T-helper 1 cell treated with Interleukin-12 subunit alpha and Interleukin-12 subunit beta and Interleukin-4 antibody, amounts not matched to agents 30 ng/mL and 1 ng/mL, for 36 hours (primary cell): ENCODE data around the gene CSAG1. TPM values are rescaled to one million over a fixed set of nuclear protein-coding genes. Genes with fewer than 3 reads are reported as not detected.
"Not testable (repeated sequence)": the region's sequence is repeated elsewhere in the genome, so short reads cannot be mapped to it uniquely, and the experiment has no call there.

ENCODE experiments used
- intact Hi-C: fragments of 100-400 bp; cut with micrococcal nuclease; formaldehyde crosslinking; loops from one replicate; pipeline ENCODE4 v1.15.1; 2024
- total RNA-seq: library from RNA; stranded (reverse); gene quantifications from 2 replicates; pipeline ENCODE4 v1.2.3, GENCODE V29; 2022

Gene CSAG1
- total RNA-seq, 1 donor from 2014 or later, result not detected

DNA sequence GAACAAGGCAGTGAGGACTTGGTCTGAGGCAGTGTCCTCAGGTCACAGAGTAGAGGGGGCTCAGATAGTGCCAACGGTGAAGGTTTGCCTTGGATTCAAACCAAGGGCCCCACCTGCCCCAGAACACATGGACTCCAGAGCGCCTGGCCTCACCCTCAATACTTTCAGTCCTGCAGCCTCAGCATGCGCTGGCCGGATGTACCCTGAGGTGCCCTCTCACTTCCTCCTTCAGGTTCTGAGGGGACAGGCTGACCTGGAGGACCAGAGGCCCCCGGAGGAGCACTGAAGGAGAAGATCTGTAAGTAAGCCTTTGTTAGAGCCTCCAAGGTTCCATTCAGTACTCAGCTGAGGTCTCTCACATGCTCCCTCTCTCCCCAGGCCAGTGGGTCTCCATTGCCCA lies 33.1 kb downstream of the CSAG1 start:
- intact Hi-C loops, result not testable (repeated sequence)

DNA sequence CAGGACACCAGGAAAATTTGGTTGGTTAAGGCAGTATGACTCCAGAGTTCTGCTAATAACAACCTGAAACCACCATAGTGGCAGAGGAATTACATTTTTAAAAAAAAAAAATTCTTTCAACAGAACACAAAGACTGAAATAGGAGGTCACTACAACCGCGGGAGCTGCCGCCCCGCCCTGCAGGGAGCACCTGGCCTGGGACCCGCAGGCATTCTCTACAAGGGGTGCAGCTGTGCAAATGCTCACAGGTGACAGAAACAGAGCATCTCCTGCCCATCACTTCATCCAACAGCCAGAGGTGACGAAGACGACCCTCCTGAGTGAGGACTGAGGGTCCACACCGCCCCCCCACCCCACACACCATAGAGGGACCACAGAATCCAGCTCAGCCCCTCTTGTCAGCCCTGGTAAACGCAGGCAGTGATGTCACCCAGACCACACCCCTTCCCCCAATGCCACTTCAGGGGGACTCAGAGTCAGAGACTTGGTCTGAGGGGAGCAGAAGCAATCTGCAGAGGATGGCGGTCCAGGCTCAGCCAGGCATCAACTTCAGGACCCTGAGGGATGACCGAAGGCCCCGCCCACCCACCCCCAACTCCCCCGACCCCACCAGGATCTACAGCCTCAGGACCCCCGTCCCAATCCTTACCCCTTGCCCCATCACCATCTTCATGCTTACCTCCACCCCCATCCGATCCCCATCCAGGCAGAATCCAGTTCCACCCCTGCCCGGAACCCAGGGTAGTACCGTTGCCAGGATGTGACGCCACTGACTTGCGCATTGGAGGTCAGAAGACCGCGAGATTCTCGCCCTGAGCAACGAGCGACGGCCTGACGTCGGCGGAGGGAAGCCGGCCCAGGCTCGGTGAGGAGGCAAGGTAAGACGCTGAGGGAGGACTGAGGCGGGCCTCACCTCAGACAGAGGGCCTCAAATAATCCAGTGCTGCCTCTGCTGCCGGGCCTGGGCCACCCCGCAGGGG lies 35.3 kb downstream of the CSAG1 start, which contains the start of gene MAGEA3:
Gene MAGEA3 (plus strand): TSS at position 843 of the 980 bp plus-strand sequence. CDS start 2,039 bp downstream, outside the sequence.
- intact Hi-C loops, result not testable (repeated sequence)

DNA sequence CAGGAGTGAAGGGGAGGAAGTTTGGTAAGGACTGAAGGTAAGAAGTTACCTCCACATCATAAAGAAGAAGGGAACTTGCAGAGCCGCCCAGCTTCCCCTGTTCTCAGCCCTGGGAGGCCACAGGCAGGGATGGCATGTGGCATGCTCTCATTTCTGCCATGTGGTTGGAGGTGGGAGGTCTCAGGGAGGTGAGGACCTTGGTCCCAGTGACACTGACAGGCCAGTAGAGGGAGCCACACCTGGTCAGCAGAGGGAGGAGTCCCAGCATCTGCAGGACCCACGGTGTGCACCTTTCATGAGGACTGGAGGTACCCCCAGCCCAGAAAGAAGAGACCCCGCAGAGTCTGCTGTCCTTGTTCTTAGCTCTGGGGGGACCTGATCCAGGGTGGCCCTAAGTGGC lies 52.5 kb downstream of the CSAG1 start:
- intact Hi-C loops, result not testable (repeated sequence)

Other genes starting within 250 kb of the CSAG1 start
- 0.05 and 0.07 TPM in 2 replicates for gene GABRQ, start 95.8 kb downstream of the CSAG1 start, total RNA-seq
- gene MAGEA3, start 34.9 kb downstream of the CSAG1 start, total RNA-seq, result not detected in 2 replicates
- gene CSAG2, start 24.4 kb downstream of the CSAG1 start, total RNA-seq, result not detected in 2 replicates
- gene MAGEA2B, start 19.1 kb downstream of the CSAG1 start, total RNA-seq, result not detected in 2 replicates
- not detected in 2 replicates for gene MAGEA12, start within 50 bp of the CSAG1 start, total RNA-seq
- gene MAGEA2, start 20.1 kb upstream of the CSAG1 start, total RNA-seq, result not detected in 2 replicates
- gene CSAG3, start 25.5 kb upstream of the CSAG1 start, total RNA-seq, result 7.4 and 9.8 TPM in 2 replicates
- gene MAGEA6, start 36.0 kb upstream of the CSAG1 start, total RNA-seq, result not detected in 2 replicates
- 9.0 and 10.0 TPM in 2 replicates for gene CETN2, start 97.0 kb upstream of the CSAG1 start, total RNA-seq
- 16.3 TPM in 2 replicates for gene NSDHL, start 97.3 kb upstream of the CSAG1 start, total RNA-seq
- gene ZNF185, start 164.3 kb upstream of the CSAG1 start, total RNA-seq, result 1.0 and 1.1 TPM in 2 replicates